ENCODE data around the gene EFCC1. TPM values are rescaled to one million over a fixed set of nuclear protein-coding genes. Genes with fewer than 3 reads are reported as not detected.
"Not testable (repeated sequence)": the region's sequence is repeated elsewhere in the genome, so short reads cannot be mapped to it uniquely, and the experiment has no call there.

EFCC1 gene
- total RNA-seq, 1 donor from 2014 or later = 0.20 TPM

- ATAC-seq = no peak
Observed at GRCh38 chr3:129084501-129084900, 83.4 kb downstream of the EFCC1 start.

GRCh38 chr3:129085165-129085715 is 84.1 kb downstream of the EFCC1 start:
- ATAC-seq = no peak

GRCh38 chr3:129085818-129086217 is 84.7 kb downstream of the EFCC1 start:
- ATAC-seq = no peak

- ATAC-seq = peak; percentile 56
Observed at GRCh38 chr3:129087138-129087702, 86.1 kb downstream of the EFCC1 start.

- ATAC-seq = peak; percentile 86
Observed at GRCh38 chr3:129087904-129088303, 86.8 kb downstream of the EFCC1 start.

GRCh38 chr3:129088312-129088711 is 87.2 kb downstream of the EFCC1 start:
- not testable (repeated sequence) for ATAC-seq

Other genes starting within 250 kb of the EFCC1 start
- 34.7 TPM for gene ACAD9, start 121.7 kb upstream of the EFCC1 start, total RNA-seq
- 0.80 TPM for gene CFAP92, start 7.2 kb upstream of the EFCC1 start, total RNA-seq
- not detected for gene GP9, start 59.5 kb downstream of the EFCC1 start, total RNA-seq
- gene RAB43, start 120.5 kb downstream of the EFCC1 start, total RNA-seq = 7.8 TPM
- gene ISY1, start 159.8 kb downstream of the EFCC1 start, total RNA-seq = 24.9 TPM
- 236 TPM for gene CNBP, start 182.6 kb downstream of the EFCC1 start, total RNA-seq
- gene COPG1, start 248.3 kb downstream of the EFCC1 start, total RNA-seq = 87.8 TPM